Kidney glomerular epithelial cell (primary cell): ENCODE measurements around the gene CCL25.

Experiments
- DNase-seq: peaks from one replicate; lab custom pipeline; 2025; lab: John Stamatoyannopoulos, UW

CCL25 gene

DNA sequence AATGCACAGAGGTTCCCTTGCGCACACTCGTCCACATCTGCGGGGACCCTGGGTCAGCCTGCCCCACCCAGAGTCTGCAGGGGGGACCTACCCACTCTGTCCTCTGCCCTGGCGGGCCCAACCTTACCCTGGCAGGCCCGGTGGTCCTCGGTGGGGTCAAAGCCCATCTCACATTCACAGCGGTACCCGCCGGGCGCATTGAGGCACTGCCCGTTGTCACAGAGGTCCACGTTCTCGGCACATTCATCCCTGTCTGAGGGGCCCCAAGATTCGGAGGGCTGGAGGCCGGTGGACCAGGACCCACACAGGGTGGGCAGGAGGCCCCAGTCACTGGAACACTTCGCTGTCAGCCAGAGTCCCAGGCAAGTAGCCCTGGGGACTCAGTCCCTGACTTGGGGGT is 58.4 kb downstream of the CCL25 start:
- DNase-seq: no peak

DNA sequence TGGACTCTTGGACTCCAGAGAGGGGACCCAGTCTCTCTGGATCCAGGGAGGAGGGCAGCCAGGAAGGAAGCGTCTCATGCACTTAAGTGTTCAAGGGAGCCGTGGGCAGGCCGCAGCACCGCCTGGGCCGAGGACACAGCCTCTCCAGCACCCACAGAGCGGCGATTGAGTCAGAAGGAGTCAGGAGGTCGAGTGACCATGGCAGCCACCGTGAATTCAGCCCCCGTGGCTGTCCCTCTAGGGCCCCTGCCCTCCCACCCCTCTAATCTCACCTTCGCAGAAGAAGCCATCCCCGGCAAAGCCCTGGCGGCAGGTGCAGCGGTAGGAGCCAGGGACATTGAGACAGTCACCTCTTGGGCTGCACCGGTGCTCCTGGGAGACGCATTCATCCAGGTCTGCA is 58.8 kb downstream of the CCL25 start:
- no peak for DNase-seq
